Measurements from ENCODE around the gene HSPA9. TPM values are rescaled to one million over a fixed set of nuclear protein-coding genes. Genes with fewer than 3 reads are reported as not detected.

Gene HSPA9
- polyA plus RNA-seq, 1 donor (not counting 4 experiments of a cell fraction or from before 2014, with no cell fraction given): 195 TPM

GRCh38 chr5:138541511-138542179 lies 33.6 kb downstream of the HSPA9 start:
- Histone ChIP-seq H3K4me1 (ENCODE audit: control insufficient read depth, extremely low read depth, insufficient read depth, low read length) (peaks cover 46% of the 10 kb centered on the region), H3K9me1 (ENCODE audit: control insufficient read depth, extremely low read depth, insufficient read depth, low read length) (peaks cover 2% of the 10 kb centered on the region), H3K79me2 (ENCODE audit: control insufficient read depth, insufficient read depth, low read length) (peaks cover 89% of the 10 kb centered on the region), H4K20me1 (ENCODE audit: control insufficient read depth, extremely low read depth, insufficient read depth, low read length) (peaks cover 33% of the 10 kb centered on the region), H3K4me2 (ENCODE audit: control insufficient read depth, extremely low read depth, insufficient read depth, low read depth, low read length) (peak overlapping the region; percentile 85), H3K9me3 (ENCODE audit: control insufficient read depth, low read depth, low read length) (no peaks in the 10 kb centered on the region), H3K36me3 (ENCODE audit: control insufficient read depth in 2 of 2, extremely low read depth in 1 of 2, insufficient read depth in 2 of 2, low read length in 2 of 2) (peaks cover 3 to 14% of the 10 kb centered on the region in 2 experiments), H2AFZ (ENCODE audit: control insufficient read depth, low read length) (no peak overlapping the region), H3K4me3 (ENCODE audit: control insufficient read depth in 2 of 3, extremely low read depth in 1 of 3, insufficient read depth in 2 of 3, low read depth in 1 of 3, low read length in 3 of 3) (peak overlapping the region; percentile 90 to 97 (median 96)), H3K9ac (ENCODE audit: control insufficient read depth, extremely low read depth, insufficient read depth, low read length) (peak overlapping the region; percentile 100), H3K27me3 (ENCODE audit: control insufficient read depth, extremely low read depth, insufficient read depth, low read length) (no peaks in the 10 kb centered on the region), H3K27ac (ENCODE audit: control insufficient read depth, insufficient read depth, low read length) (peak overlapping the region; percentile 100)
- TF ChIP-seq CTCF (optimal IDR thresholded peaks at IDR 0.05 in 1 of 3, IDR thresholded peaks at IDR 0.05 in 1 of 3, conservative IDR thresholded peaks at IDR 0.05 in 1 of 3; ENCODE audit: extremely low read depth in 1 of 3, insufficient read depth in 2 of 3, low read length in 3 of 3) (no peak), EZH2 (IDR thresholded peaks at IDR 0.05; ENCODE audit: low read length) (no peak)
- dilution Hi-C loops (cut with MboI; ENCODE audit: extremely low pct_ligation_motif_present, low sequenced_read_pairs): no loop called here
- FAIRE-seq (no peak), DNase-seq (ENCODE audit: low read depth, low spot score) (no peak)

GRCh38 chr5:138539791-138540190 lies 35.4 kb downstream of the HSPA9 start:
- H3K79me2 ChIP-seq (ENCODE audit: control insufficient read depth, insufficient read depth, low read length): peaks cover 92% of the 10 kb centered on the region
- H3K4me2 ChIP-seq (ENCODE audit: control insufficient read depth, extremely low read depth, insufficient read depth, low read depth, low read length): peak overlapping the region; percentile 85
- peaks cover 2% of the 10 kb centered on the region for H3K9me1 ChIP-seq (ENCODE audit: control insufficient read depth, extremely low read depth, insufficient read depth, low read length)
- H3K4me3 ChIP-seq (ENCODE audit: control insufficient read depth in 2 of 3, extremely low read depth in 1 of 3, insufficient read depth in 2 of 3, low read depth in 1 of 3, low read length in 3 of 3): peak overlapping the region in 1 of 3 experiments; percentile 96
- peaks cover 28% of the 10 kb centered on the region for H3K4me1 ChIP-seq (ENCODE audit: control insufficient read depth, extremely low read depth, insufficient read depth, low read length)
- DNase-seq (ENCODE audit: low read depth, low spot score): no peak
- H3K27me3 ChIP-seq (ENCODE audit: control insufficient read depth, extremely low read depth, insufficient read depth, low read length): no peaks in the 10 kb centered on the region
- no peak for TF ChIP-seq CTCF (optimal IDR thresholded peaks at IDR 0.05 in 1 of 3, IDR thresholded peaks at IDR 0.05 in 1 of 3, conservative IDR thresholded peaks at IDR 0.05 in 1 of 3; ENCODE audit: extremely low read depth in 1 of 3, insufficient read depth in 2 of 3, low read length in 3 of 3)
- no peak for TF ChIP-seq EZH2 (IDR thresholded peaks at IDR 0.05; ENCODE audit: low read length)
- H3K9me3 ChIP-seq (ENCODE audit: control insufficient read depth, low read depth, low read length): no peaks in the 10 kb centered on the region
- dilution Hi-C loops (cut with MboI; ENCODE audit: extremely low pct_ligation_motif_present, low sequenced_read_pairs): no loop called here
- H2AFZ ChIP-seq (ENCODE audit: control insufficient read depth, low read length): no peak overlapping the region
- H3K36me3 ChIP-seq (ENCODE audit: control insufficient read depth in 2 of 2, extremely low read depth in 1 of 2, insufficient read depth in 2 of 2, low read length in 2 of 2): peaks cover 3 to 22% of the 10 kb centered on the region in 2 experiments
- no peak overlapping the region for H3K27ac ChIP-seq (ENCODE audit: control insufficient read depth, insufficient read depth, low read length)
- peak overlapping the region; percentile 20 for H3K9ac ChIP-seq (ENCODE audit: control insufficient read depth, extremely low read depth, insufficient read depth, low read length)
- H4K20me1 ChIP-seq (ENCODE audit: control insufficient read depth, extremely low read depth, insufficient read depth, low read length): peaks cover 37% of the 10 kb centered on the region
- no peak for FAIRE-seq
